Activated naive CD4-positive, alpha-beta T cell treated with anti-CD3 and anti-CD28 coated beads, Interleukin-2, amount 50 U/mL, for 16 hours (primary cell): ENCODE measurements around the gene YY1AP1.
"Not testable (repeated sequence)": the region's sequence is repeated elsewhere in the genome, so short reads cannot be mapped to it uniquely, and the experiment has no call there.

Experiments
- DNase-seq: peaks from one replicate; pipeline ENCODE4 v3.0.0-alpha.2; 2020

The YY1AP1 gene

GRCh38 chr1:155688324-155689080 is at the start of gene YY1AP1:
TSS of gene YY1AP1 (minus strand) at chr1:155688774. CDS start at chr1:155680436, 8,338 bp downstream.
- DNase-seq: peak; percentile 93

- peak; percentile 21 for DNase-seq
Observed at GRCh38 chr1:155729031-155729898, 40.7 kb upstream of the YY1AP1 start.

- no peak for DNase-seq
Observed at GRCh38 chr1:155725142-155725541, 36.6 kb upstream of the YY1AP1 start.

- no peak for DNase-seq
Observed at GRCh38 chr1:155719703-155720102, 31.1 kb upstream of the YY1AP1 start.

- DNase-seq: not testable (repeated sequence)
Observed at GRCh38 chr1:155718524-155719115, 30.0 kb upstream of the YY1AP1 start.

GRCh38 chr1:155717041-155717440 is 28.5 kb upstream of the YY1AP1 start:
- DNase-seq: no peak

- no peak for DNase-seq
Observed at GRCh38 chr1:155715777-155716176, 27.2 kb upstream of the YY1AP1 start.

- not testable (repeated sequence) for DNase-seq
Observed at GRCh38 chr1:155715056-155715455, 26.5 kb upstream of the YY1AP1 start.

GRCh38 chr1:155713075-155713474 is 24.5 kb upstream of the YY1AP1 start:
- no peak for DNase-seq

- not testable (repeated sequence) for DNase-seq
Observed at GRCh38 chr1:155712636-155713035, 24.1 kb upstream of the YY1AP1 start.

GRCh38 chr1:155711457-155711856 is 22.9 kb upstream of the YY1AP1 start:
- not testable (repeated sequence) for DNase-seq

GRCh38 chr1:155709391-155709790 is 20.8 kb upstream of the YY1AP1 start:
- DNase-seq: no peak

GRCh38 chr1:155706139-155706538 is 17.6 kb upstream of the YY1AP1 start:
- no peak for DNase-seq

GRCh38 chr1:155704414-155704813 is 15.8 kb upstream of the YY1AP1 start:
- DNase-seq: not testable (repeated sequence)

GRCh38 chr1:155703216-155703615 is 14.6 kb upstream of the YY1AP1 start:
- no peak for DNase-seq

- DNase-seq: not testable (repeated sequence)
Observed at GRCh38 chr1:155701675-155702074, 13.1 kb upstream of the YY1AP1 start.

GRCh38 chr1:155699062-155699461 is 10.5 kb upstream of the YY1AP1 start:
- not testable (repeated sequence) for DNase-seq

- DNase-seq: no peak
Observed at GRCh38 chr1:155698382-155699038, 9.9 kb upstream of the YY1AP1 start.

- DNase-seq: not testable (repeated sequence)
Observed at GRCh38 chr1:155697616-155698015, 9.0 kb upstream of the YY1AP1 start.

GRCh38 chr1:155697046-155697445 is 8.5 kb upstream of the YY1AP1 start:
- DNase-seq: no peak

GRCh38 chr1:155696524-155696923 is 8.0 kb upstream of the YY1AP1 start:
- no peak for DNase-seq

GRCh38 chr1:155695608-155696007 is 7.0 kb upstream of the YY1AP1 start:
- DNase-seq: no peak

GRCh38 chr1:155695072-155695471 is 6.5 kb upstream of the YY1AP1 start:
- no peak for DNase-seq
